ENCODE data around the gene GADL1. TPM values are rescaled to one million over a fixed set of nuclear protein-coding genes. Genes with fewer than 3 reads are reported as not detected.

Gene GADL1
- total RNA-seq, 1 experiment from 2014 or later: not detected

- TF ChIP-seq EGR1 (IDR thresholded peaks at IDR 0.05; ENCODE audit: low read depth): no peak
- TF ChIP-seq FOSL1 (IDR thresholded peaks at IDR 0.05; ENCODE audit: low read depth): no peak
- no peak for TF ChIP-seq JUND (IDR thresholded peaks at IDR 0.05)
- TF ChIP-seq POLR2A (IDR thresholded peaks at IDR 0.05; ENCODE audit: borderline replicate concordance, extremely low read depth, insufficient read depth, insufficient read length): no peak
- no peak for TF ChIP-seq EZH2 (IDR thresholded peaks at IDR 0.05)
- TF ChIP-seq EZH2phosphoT487 (IDR thresholded peaks at IDR 0.05; ENCODE audit: borderline replicate concordance): no peak
- TF ChIP-seq RAD21 (IDR thresholded peaks at IDR 0.05; ENCODE audit: low read depth): no peak
- no peak for TF ChIP-seq CEBPB (IDR thresholded peaks at IDR 0.05; ENCODE audit: low read depth)
- no peak for TF ChIP-seq SRF (IDR thresholded peaks at IDR 0.05; ENCODE audit: low read depth)
Measured at GRCh38 chr3:30694148-30694547, 200.3 kb downstream of the GADL1 start (continued).

- Histone ChIP-seq H3K4me2 (ENCODE audit: low read length) (no peak overlapping the region), H3K4me3 (replicated peaks in 1 of 2; ENCODE audit: low read depth in 1 of 2, low read length in 2 of 2) (no peak overlapping the region), H2AFZ (ENCODE audit: low read depth, low read length, poor library complexity, severe bottlenecking) (no peak overlapping the region), H3K27me3 (ENCODE audit: insufficient read depth, low read length) (no peaks in the 10 kb centered on the region), H3K27ac (ENCODE audit: low read depth, low read length) (no peak overlapping the region; the same call in 1 of the 2 replicates), H3K4me1 (ENCODE audit: control insufficient read depth in 1 of 2, insufficient read depth in 2 of 2, low read length in 2 of 2) (peaks cover 19 to 31% of the 10 kb centered on the region in 2 experiments), H3K9me2 (ENCODE audit: insufficient read depth) (no peaks in the 10 kb centered on the region), H3K9me3 (ENCODE audit: control insufficient read depth in 1 of 2, insufficient read depth in 1 of 2, low read depth in 1 of 2, low read length in 2 of 2) (no peaks in the 10 kb centered on the region), H3K36me3 (ENCODE audit: control insufficient read depth in 1 of 2, insufficient read depth in 2 of 2, low read length in 2 of 2) (peaks cover 24 to 54% of the 10 kb centered on the region in 2 experiments), H3K79me2 (ENCODE audit: insufficient read depth, low read length) (peaks cover 27% of the 10 kb centered on the region), H4K20me1 (ENCODE audit: insufficient read depth) (no peaks in the 10 kb centered on the region; the same call in 1 of the 2 replicates), H3K9ac (ENCODE audit: low read length) (no peak overlapping the region)
- intact Hi-C loops (cut with micrococcal nuclease): loop anchor here (1.0 kb wide), 4 partner anchors 374 to 651 kb away; no protein-coding TSS in a partner anchor
- peak; percentile 70 for ATAC-seq
- CTCF ChIA-PET: interaction anchor here (0.7 to 1.7 kb wide), 16 partner anchors 9 to 681 kb away, joined by 3 to 14 read pairs (median 4); no protein-coding TSS in a partner anchor
- BruUV-seq (replicated peaks): no TSS peak
- peak; percentile 40 for DNase-seq (ENCODE audit: low read depth, low spot score)
- POLR2A ChIA-PET: no interaction called here
- RAD21 ChIA-PET (ENCODE audit: low non-redundant PET in 1 of 2, low total read pairs in 2 of 2, uncharacterized antibody in 2 of 2, unreplicated experiment in 2 of 2): interaction anchor here (0.6 to 1.7 kb wide), 6 partner anchors 15 to 651 kb away, joined by 3 to 5 read pairs (median 4); no protein-coding TSS in a partner anchor
- TF ChIP-seq FOSL1 (IDR thresholded peaks at IDR 0.05; ENCODE audit: low read depth): no peak
- TF ChIP-seq ZNF274 (IDR thresholded peaks at IDR 0.05; ENCODE audit: low read depth, low read length): no peak
- TF ChIP-seq, protein P1, sequence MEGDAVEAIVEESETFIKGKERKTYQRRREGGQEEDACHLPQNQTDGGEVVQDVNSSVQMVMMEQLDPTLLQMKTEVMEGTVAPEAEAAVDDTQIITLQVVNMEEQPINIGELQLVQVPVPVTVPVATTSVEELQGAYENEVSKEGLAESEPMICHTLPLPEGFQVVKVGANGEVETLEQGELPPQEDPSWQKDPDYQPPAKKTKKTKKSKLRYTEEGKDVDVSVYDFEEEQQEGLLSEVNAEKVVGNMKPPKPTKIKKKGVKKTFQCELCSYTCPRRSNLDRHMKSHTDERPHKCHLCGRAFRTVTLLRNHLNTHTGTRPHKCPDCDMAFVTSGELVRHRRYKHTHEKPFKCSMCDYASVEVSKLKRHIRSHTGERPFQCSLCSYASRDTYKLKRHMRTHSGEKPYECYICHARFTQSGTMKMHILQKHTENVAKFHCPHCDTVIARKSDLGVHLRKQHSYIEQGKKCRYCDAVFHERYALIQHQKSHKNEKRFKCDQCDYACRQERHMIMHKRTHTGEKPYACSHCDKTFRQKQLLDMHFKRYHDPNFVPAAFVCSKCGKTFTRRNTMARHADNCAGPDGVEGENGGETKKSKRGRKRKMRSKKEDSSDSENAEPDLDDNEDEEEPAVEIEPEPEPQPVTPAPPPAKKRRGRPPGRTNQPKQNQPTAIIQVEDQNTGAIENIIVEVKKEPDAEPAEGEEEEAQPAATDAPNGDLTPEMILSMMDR (IDR thresholded peaks at IDR 0.05 in 2 of 3, conservative IDR thresholded peaks at IDR 0.05 in 1 of 3; ENCODE audit: borderline replicate concordance in 1 of 3, insufficient read depth in 1 of 3, low read depth in 2 of 3, low read length in 2 of 3): peak; percentile 62 to 85 (median 67); a peak in 5 of 6 replicates
- TF ChIP-seq EGR1 (IDR thresholded peaks at IDR 0.05; ENCODE audit: low read depth): 0 out of 2 replicates have a peak, but pooled peaks have one; percentile 14
- 0 out of 2 replicates have a peak, but pooled peaks have one; percentile 18 for TF ChIP-seq CBX3 (IDR thresholded peaks at IDR 0.05; ENCODE audit: low read depth)
- no peak for TF ChIP-seq EZH2phosphoT487 (IDR thresholded peaks at IDR 0.05; ENCODE audit: borderline replicate concordance)
- no peak for TF ChIP-seq TCF7L2 (IDR thresholded peaks at IDR 0.05; ENCODE audit: borderline replicate concordance, extremely low read depth, insufficient read depth, insufficient read length)
- peak; percentile 28; the same call in 1 of the 2 replicates for TF ChIP-seq SRF (IDR thresholded peaks at IDR 0.05; ENCODE audit: low read depth)
- no peak for TF ChIP-seq ELF1 (IDR thresholded peaks at IDR 0.05; ENCODE audit: borderline replicate concordance, low read depth)
- TF ChIP-seq POLR2AphosphoS5 (IDR thresholded peaks at IDR 0.05; ENCODE audit: low read depth, low read length): no peak
- no peak for TF ChIP-seq CEBPB (IDR thresholded peaks at IDR 0.05; ENCODE audit: low read depth)
- TF ChIP-seq ZFX (IDR thresholded peaks at IDR 0.05): no peak
- TF ChIP-seq SP1 (IDR thresholded peaks at IDR 0.05; ENCODE audit: low read depth): no peak
- TF ChIP-seq YY1 (IDR thresholded peaks at IDR 0.05; ENCODE audit: extremely low read depth, insufficient replicate concordance, low read depth, low read length): no peak
- TF ChIP-seq RAD21 (IDR thresholded peaks at IDR 0.05; ENCODE audit: low read depth): peak; percentile 97
- no peak for TF ChIP-seq POLR2A (IDR thresholded peaks at IDR 0.05; ENCODE audit: borderline replicate concordance, extremely low read depth, insufficient read depth, insufficient read length)
- TF ChIP-seq EZH2 (IDR thresholded peaks at IDR 0.05): no peak
- TF ChIP-seq ATF3 (IDR thresholded peaks at IDR 0.05): no peak
- no peak for TF ChIP-seq JUND (IDR thresholded peaks at IDR 0.05)
Measured at GRCh38 chr3:30693470-30694120, 200.9 kb downstream of the GADL1 start.
